ENCODE measurements around the gene RFLNA.

RFLNA gene

GRCh38 chr12:124312601-124313000 lies 17.7 kb downstream of the RFLNA start:
- TF ChIP-seq SIN3A (IDR thresholded peaks at IDR 0.05; ENCODE audit: borderline replicate concordance, insufficient read depth, low read length) (no peak), REST (IDR thresholded peaks at IDR 0.05; ENCODE audit: insufficient read depth in 1 of 2, low read depth in 2 of 2, low read length in 2 of 2) (no peak), POLR2AphosphoS5 (IDR thresholded peaks at IDR 0.05; ENCODE audit: low read depth, low read length) (no peak), TAF1 (IDR thresholded peaks at IDR 0.05; ENCODE audit: borderline replicate concordance, insufficient read depth, low read length) (no peak), FOXP2 (optimal IDR thresholded peaks at IDR 0.05; ENCODE audit: borderline replicate concordance, extremely low read depth, extremely low read length, insufficient read depth) (no peak)

DNA sequence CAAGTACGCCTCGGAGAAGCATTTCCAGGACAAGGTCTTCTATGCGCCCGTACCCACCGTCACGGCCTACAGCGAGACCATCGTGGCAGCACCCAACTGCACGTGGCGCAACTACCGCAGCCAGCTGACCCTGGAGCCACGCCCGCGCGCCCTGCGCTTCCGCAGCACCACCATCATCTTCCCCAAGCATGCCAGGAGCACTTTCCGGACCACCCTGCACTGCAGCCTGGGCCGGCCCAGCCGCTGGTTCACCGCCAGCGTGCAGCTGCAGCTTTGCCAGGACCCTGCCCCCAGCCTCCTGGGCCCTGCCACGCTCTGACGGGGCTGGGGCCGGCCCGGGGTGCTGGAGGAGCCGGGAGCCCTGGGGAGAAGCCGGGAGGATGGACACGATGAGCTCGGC lies 19.3 kb downstream of the RFLNA start:
- TF ChIP-seq POLR2AphosphoS5 (IDR thresholded peaks at IDR 0.05; ENCODE audit: low read depth, low read length) = no peak
- TF ChIP-seq REST (IDR thresholded peaks at IDR 0.05; ENCODE audit: insufficient read depth in 1 of 2, low read depth in 2 of 2, low read length in 2 of 2) = no peak
- no peak for TF ChIP-seq FOXP2 (optimal IDR thresholded peaks at IDR 0.05; ENCODE audit: borderline replicate concordance, extremely low read depth, extremely low read length, insufficient read depth)
- no peak for TF ChIP-seq TAF1 (IDR thresholded peaks at IDR 0.05; ENCODE audit: borderline replicate concordance, insufficient read depth, low read length)
- TF ChIP-seq SIN3A (IDR thresholded peaks at IDR 0.05; ENCODE audit: borderline replicate concordance, insufficient read depth, low read length) = no peak

DNA sequence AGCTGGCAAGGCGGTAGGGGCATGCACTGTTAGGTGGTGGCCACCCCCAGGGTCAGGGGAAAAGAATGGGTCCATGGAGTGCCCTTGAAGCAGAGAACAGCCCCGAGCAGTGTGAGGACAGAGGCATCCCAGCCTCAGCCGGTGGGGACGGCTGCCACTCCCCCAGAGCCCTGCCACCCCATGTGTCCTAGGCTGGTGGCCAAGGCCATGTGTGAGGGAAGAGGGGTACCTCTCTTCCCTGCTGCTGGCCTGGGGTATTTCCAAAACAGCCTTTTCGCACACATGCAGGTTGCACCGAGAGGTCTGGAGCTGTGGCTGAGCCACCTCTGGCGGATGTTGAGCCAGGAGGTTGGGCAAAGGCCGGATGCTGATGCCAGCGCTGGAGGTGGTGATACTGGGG lies 19.9 kb downstream of the RFLNA start:
- no peak for TF ChIP-seq REST (IDR thresholded peaks at IDR 0.05; ENCODE audit: insufficient read depth in 1 of 2, low read depth in 2 of 2, low read length in 2 of 2)
- no peak for TF ChIP-seq FOXP2 (optimal IDR thresholded peaks at IDR 0.05; ENCODE audit: borderline replicate concordance, extremely low read depth, extremely low read length, insufficient read depth)
- TF ChIP-seq POLR2AphosphoS5 (IDR thresholded peaks at IDR 0.05; ENCODE audit: low read depth, low read length) = no peak
- TF ChIP-seq TAF1 (IDR thresholded peaks at IDR 0.05; ENCODE audit: borderline replicate concordance, insufficient read depth, low read length) = no peak
- no peak for TF ChIP-seq SIN3A (IDR thresholded peaks at IDR 0.05; ENCODE audit: borderline replicate concordance, insufficient read depth, low read length)

DNA sequence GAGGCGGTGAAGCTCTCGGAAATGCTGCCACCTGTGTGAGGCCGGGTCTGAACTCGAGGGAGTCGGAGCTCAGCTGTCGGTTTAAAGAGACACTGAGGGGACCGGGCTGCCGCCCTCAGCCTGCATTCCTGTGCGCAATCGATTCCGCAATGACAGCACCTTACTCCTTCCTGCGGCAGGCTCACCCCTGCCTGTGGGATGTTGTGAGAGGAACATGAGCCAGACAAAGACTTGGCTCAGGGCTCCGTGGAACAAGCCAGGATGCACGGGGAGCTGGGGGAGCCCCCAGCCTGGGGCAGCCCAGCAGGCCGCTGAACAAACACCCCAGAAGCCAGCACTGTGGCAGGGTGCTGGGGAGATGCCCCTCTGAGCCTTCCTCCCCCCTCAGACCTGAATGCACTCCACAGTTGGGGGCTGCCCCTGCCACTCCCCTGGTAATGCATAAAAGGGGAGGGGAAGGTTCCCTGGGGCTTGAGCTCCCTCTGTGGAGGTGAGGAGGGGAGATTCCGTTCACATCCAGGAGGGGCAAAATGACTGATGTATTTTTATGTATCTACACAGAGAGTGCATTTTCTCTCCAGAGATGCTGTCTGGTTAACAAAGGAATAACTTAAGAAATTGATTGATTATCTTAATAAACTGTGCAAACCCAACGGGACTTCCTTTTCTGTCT lies 20.6 kb downstream of the RFLNA start:
- no peak for TF ChIP-seq TAF1 (IDR thresholded peaks at IDR 0.05; ENCODE audit: borderline replicate concordance, insufficient read depth, low read length)
- no peak for TF ChIP-seq SIN3A (IDR thresholded peaks at IDR 0.05; ENCODE audit: borderline replicate concordance, insufficient read depth, low read length)
- TF ChIP-seq FOXP2 (optimal IDR thresholded peaks at IDR 0.05; ENCODE audit: borderline replicate concordance, extremely low read depth, extremely low read length, insufficient read depth) = no peak
- TF ChIP-seq POLR2AphosphoS5 (IDR thresholded peaks at IDR 0.05; ENCODE audit: low read depth, low read length) = no peak
- TF ChIP-seq REST (IDR thresholded peaks at IDR 0.05; ENCODE audit: insufficient read depth in 1 of 2, low read depth in 2 of 2, low read length in 2 of 2) = no peak

All from PFSK-1 (cell line).